Measurements from ENCODE around the gene OXSM.

OXSM gene

DNA sequence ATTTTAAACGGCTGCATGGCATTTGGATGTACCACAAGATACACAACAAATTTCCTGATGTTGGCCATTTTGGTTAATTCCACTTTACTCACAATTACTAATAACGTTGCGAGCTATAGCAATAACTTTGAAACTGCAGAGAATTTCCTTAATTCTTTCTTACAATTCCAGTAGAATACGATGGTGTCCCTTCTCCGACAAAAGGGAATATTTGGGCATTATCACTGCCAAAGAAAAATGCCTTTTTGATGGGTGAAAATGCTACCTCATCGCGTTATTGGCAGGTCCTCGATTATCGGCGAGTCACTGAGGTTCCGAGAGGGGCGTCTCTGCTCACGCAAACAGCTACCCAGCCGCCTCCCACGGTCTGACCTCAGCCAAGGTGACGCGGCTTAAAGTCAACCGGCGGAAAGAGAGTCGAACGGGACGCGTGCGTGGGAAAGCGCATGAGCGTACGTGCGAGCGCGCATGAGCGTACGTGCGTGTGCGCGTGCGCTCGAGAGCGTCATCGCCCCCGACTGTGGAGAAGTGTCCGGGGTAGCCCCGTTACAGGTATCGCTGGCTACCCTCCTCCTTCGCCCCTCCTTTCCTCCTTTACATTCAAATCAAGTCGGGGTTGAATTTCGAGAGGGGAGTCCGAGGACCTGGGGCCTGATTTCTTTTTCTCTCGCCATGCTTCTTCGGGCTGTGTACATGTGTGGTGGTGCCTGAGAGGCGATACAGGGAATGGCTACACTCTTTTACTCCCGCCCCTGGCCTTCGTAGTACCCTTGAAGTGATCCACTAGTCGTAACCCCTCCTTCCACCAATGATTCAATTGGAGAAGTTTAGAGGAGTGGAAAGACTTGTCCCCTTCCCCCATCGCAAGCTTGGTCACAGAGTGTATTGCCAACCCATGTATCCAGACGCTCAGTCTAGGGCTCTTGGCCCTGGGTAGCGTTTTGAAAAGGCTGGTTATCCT lies at the start of gene OXSM:
Gene OXSM, plus strand, starts transcription at position 495 of the 961 bp plus-strand sequence. CDS start 931 bp downstream, outside the sequence.
- peak; percentile 90 to 93 for DNase-seq

DNA sequence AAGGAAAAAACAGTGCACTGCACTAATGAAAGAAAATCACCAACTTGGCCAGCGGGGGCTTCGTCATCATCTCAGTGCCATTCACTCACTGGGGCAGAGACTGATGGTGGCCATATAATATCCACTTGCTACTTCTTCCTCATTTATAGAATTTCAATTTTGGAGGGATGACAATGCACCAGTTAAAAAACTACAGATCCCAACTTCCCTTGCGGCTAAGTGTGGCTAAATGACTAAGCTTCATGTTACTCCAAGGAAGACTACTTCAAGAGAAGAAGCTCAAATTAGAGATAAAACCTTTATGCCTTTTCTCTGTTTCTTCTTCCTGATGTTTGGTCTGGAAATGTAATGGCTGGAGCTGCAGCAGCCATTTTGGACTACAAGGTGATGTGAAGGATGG lies 45.4 kb upstream of the OXSM start:
- no peak for DNase-seq

DNA sequence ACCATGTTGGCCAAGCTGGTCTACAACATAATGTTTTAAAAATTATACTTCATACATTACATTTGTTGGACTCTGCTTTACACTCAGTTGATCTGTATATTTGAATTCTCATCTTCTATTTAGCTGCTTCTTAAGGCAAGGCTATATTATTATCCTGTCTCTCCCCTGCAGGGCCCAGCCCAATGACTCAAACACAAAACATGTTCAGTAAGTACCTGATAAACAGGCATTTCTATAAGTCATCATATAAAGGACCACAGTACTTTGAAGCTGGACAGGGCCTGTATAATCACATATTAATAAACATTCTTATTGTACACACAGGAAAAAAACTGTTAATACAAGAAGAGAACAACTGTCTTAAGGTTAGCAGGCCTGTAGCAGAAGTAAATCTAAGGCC lies 42.9 kb upstream of the OXSM start:
- DNase-seq = no peak

DNA sequence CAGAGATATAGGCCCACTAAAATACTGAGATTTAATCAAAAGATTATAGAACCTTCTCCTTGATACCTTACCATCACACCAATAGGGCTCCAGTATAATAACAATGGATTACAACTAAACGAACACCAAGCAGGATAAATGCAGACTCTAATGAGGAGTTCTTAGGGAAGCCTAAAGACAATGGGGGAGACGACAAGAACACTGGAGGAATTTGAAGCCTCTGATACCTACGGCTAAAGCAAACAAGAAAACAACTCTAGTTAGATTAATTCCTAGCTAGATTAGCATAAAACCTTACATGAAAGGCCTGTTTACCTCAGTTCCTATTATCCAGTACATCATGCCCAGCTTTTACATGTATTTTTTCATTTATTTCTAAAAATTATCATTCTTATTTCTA lies 41.7 kb upstream of the OXSM start:
- DNase-seq = no peak

DNA sequence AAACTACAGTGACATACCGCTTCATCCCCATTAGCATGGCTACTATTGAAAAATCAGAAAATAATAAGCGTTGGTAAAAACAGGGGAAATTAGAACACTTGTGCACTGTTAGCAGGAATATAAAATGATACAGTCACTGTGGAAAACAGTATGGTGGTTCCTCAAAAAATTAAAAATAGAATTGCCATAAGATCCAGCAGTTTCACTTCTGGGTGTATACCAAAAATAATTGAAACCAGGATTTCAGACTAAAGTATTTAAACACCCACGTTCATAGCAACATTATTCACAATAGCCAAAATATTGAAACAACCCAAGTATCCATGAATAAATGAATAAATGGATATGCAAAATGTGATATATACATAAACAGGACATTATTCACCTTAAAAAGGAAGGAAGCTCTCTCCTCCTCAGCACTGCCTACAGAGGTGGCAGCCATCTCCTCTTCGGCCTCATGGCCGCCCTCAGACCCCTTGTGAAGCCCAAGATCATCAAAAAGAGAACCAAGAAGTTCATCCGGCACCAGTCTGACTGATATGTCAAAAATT lies 40.8 kb upstream of the OXSM start:
- DNase-seq = no peak

DNA sequence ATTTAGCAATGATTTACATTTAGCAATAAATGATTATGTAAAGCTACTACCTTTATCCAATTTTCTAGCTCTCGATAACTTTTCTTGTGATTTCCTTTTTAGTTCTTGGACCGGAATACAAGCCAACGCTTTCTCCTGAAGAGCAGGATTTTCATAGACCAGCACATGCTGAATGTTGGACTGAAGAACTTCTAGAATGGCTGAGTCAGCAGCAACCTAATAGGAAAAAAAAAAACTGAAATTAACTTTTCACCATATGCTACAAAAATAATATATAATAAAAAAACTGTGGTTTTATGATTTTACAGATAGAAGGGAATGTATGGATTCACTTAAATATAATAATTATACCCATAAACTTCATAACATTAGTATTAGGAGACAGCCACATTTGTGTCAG lies 38.8 kb upstream of the OXSM start:
- no peak for DNase-seq

DNA sequence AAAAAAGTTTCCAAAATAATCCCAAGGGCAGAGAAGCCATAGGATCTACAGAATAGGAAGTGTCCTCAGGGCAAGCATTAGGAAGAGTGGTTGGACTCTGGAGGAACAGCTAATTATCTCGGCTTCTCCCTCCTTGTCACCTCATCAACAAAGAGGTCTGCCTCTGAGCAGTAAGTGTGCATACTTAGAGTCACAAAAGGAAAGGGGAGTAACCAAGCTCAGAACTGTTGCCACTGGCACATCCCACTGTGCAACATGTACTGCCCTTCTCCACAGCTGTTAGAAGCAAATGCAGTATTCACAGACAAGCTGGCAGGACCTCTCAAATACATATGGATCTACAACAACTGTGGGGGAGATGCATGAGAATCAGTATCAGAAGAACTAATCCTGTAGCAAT lies 38.2 kb upstream of the OXSM start:
- DNase-seq = no peak

DNA sequence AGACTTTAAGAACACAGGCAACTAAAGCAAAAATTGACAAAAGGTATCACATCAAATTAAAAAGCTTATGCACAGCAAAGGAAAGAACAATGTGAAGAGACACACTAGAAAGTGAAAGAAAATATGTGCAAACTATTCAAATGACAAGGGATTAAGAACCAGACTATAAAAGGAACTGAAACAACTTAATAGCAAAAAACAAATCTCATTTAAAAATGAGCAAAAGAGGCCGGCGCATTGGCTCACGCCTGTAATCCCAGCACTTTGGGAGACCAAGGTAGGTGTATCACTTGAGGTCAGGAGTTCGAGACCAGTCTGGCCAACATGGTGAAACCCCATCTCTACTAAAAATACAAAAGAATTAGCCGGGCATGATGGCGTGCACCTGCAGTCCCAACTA lies 21.0 kb upstream of the OXSM start:
- no peak for DNase-seq

DNA sequence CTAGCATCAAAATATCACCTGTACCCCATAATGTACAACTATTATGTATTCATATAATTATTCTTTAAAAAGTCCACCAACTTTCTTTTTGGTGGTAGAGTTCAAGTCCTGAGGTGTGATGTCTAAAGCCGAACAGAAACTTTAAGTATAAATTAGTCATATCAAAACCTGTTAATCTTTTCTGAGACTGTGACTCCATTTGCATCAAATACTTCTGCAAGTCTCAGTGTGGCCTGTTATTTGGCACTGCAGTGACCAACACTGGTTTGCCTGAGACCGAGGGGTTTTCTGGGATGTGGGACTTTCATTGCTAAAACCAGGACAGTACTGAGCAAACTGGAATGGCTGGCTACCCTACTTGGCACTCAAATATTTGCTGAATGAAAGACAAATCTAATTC lies 14.0 kb upstream of the OXSM start:
- no peak for DNase-seq

DNA sequence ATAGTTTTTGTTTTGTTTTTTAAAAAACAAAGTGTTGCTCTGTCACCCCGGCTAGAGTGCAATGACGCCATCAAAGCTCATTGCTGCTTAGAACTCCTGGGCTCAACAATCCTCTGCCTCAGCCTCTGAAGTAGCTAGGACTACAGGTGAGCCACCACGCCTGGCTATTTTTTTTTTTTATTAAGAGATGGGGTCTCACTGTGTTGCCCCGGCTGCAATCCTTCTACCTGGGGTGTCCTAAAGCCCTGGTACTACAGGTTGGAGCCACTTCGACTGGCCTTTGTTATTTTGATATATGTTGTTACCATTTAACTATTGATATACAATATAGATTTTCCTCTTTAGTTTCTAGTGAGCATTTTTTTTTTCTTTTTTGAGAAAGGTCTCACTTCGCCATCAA lies 9.3 kb upstream of the OXSM start:
- no peak for DNase-seq

DNA sequence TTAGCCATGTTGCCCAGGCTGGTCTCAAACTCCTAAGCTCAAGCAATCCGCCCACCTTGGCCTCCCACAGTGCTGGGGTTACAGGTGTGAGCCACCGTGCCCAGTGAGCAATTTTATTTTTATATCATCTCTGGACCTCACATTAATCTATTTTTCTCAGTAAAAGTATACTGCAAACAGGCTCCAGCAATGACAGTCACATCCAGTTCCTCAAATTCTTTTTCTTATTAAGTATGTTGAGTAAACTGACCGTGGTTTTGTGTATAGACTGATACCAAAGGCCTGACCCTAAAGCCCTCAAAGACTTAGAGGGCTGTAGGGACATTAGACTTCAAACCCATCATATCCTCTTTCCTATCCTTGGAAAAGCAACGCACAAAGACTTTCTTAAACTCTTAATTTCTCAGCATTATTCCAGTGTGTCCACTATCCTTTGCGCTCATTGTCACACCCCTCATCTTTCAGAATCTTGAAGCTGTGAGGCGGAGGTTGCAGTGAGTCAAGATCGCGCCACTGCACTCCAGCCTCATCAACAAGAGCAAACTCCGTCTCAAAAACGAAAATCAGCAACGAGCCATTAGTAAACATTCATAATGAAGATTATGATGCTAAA lies 8.6 kb upstream of the OXSM start:
- no peak for DNase-seq

DNA sequence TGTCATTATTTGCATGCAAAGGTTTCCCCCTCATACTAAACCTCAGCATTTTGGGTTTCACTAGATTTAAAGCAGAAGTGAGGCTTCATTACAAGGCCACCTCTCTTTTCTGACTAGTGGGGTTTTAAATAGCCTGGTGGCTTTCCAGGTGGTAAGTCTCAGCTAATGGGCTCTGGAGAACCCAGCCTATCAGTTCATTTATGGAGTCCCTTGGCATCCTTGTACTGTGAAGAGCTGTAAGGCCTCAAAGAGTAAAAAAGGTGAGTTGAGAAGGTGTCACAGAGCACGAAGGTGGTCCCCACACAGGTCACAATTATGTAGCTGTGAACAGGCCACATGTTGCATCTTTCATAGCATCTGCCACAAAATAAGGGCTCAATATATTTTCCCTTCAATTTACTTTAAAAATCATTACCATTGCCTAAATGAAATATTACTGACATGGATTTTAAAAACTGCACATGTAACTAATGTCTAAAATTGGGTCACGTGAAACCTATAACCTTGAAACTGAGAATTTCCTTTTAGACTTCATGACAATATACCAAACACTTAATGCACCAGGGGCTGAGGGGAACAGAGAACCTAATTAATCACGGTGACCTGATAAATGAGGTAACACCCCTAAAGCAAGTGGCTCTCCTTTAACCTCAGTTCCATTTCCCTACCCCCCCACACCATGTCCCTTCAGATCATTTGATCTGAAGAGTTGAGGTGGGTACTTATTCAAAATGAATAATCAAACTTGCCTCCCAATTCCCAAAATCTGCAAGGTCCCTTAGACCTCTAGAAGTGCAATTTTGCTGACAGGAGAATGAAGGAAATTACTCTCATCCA lies 7.9 kb upstream of the OXSM start:
- DNase-seq = no peak

DNA sequence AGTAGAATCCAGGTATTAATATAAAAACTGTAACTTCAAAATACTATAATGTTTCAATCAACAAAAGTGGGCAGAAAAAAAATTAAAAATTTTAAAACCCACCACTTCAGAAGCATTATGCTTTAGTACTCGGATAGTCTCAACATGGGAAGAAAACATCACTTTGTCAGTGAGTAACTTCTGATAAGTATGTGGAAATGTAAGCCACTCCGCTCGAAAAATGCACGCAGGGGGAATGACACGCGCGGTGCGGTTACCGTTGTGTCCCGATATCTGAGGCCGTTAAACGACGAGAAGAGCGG lies 7.3 kb upstream of the OXSM start:
- DNase-seq = no peak

DNA sequence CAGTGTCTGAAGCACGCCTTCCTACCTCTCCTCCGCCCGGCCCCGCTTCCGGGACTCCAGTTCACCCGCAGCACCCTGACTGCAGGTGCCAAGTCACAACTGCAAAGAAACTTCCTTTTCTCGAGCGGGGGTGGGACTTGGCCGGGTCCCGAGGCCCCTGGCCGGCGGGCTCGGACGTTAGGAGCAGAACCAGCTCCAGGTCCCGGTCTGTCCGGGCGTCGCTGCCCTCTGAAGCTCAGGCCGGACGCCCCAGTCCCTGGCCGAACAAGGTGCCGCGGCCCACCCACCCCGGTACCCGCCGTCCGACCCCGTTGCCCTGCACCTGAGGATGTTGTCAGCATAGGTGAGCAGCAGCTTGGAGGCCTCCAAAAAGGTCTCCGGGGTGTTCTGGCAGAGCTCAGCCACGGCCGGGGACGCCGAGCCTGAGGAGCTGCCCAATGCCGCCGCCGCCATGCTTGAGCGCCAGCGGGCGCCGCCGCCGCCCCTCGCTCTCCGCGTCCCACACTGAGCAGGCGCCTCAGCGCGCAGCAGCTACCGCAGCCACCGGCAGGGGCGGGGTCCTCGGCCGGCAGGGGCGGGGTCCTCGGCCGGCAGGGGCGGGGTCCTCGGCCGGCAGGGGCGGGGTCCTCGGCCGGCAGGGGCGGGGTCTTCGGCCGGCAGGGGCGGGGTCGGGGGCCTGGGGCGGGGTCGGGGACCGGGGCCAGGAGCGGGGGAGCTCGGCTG lies 6.8 kb upstream of the OXSM start, which contains the start of gene NGLY1:
Gene NGLY1, minus strand, starts transcription at position 506 of the 723 bp plus-strand sequence. Its CDS starts 53 bp downstream, at position 453.
- DNase-seq = peak; percentile 80 to 84

DNA sequence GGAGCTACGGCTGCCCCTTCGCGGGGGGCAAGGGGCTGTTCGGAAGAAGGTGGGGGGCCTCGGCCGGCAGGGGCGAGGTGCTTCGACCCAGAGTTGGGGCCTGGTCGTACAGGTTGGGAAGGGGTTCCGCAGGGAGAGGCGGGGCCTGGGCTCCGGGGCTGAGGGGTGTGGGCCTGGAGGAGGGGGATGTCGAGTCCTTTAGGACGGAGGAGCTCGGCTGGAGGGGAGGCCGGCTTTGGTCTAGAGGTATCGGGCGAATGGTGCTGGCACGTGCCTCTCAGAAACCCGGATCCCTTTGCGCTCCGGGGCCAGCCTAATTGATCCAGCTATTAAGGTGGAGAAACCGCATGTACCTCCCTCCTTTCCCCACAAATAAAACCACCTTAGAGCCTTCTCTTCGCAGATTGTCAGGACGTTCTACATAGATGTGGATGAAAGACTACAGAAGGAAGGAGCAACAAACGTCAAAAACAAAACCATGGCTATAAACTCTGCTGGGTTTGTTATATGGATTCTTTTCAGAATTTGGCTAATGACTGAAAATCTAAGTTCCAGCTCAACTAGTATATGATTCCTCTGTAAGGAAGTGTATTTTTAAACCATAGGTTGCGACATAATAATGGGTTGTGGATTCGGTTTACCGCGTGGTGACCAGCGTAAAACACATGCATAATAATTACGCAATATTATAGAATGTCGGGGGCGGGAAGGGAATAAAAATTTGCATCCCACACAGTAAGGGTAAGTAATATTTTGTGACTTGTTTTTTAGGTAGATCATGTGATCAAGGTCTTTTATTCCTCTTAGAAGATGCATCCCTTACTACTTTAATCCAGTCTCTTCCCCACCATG lies 6.0 kb upstream of the OXSM start:
- DNase-seq = no peak

DNA sequence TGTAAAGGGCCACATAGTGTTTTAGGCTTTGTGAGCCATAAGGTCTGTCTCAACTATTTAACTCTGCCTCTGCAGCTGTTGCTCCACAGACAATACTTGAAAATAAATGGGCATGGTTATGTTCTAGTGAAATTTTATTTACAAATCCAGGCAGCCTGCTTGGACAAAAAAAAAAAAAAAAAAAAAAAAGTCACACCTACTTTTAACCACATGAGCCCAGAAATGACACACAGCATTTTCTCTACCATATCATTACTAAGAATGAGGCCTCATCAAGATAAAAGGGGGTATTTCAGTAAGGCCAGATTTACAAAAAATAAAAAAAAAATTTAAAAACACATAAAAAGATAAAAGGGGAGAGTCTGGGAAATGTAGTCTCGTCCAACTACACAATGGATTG lies 4.9 kb upstream of the OXSM start:
- no peak for DNase-seq

DNA sequence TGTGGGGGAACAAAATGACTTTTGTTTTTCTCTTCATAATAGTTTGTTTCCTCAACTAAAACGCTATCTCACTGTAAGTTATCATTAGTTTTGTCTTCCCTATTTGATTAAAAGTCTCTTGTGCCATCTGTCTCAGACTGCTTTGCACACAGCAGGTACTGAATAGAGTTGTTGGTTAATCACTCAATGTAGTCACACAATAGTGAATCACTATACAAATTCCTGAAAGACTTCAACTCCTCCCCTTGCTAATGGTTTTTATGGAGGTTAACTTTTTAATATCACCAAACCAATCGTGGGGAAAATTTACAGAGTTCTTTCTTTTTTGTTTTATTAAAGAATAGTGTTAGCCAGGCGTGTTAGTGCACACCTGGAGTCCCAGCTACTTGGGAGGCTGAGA lies 4.1 kb upstream of the OXSM start:
- DNase-seq = no peak

DNA sequence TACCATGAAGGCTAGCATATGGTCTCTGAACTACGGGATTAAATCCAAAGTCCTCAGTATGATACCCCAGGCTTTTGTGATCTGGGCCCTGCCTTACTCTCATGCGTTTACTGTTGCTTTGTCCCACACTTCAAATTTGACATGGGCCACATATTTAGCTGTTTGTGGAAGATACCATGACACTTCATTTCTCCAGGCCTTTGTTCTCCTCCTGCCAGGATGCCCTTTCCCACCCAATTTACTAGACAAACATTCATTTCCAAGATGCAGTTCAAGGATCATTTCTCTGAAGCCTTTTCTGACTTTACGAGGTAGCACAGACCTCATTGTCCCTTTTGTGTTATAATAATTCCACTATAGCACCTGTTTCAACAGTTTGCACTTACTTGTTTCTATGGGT lies 2.2 kb upstream of the OXSM start:
- DNase-seq = no peak

DNA sequence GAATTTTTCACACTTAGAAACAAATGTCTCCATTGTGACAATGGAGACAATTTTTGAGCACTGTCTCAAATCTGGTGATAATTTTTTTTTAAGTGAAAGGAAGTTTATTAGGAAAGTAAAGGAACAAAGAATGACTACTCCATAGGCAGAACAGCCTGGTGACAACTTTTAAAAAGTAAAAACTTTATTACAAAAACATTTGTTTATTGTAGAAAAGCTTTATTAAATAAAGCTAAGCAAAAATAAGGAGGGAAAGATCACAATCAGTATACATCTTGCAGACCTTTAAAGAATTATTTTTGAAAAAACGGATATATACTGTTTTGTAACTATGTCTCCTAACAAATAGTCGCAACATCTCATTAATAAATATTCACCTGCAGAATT lies 688 bp upstream of the OXSM start:
- no peak for DNase-seq

DNA sequence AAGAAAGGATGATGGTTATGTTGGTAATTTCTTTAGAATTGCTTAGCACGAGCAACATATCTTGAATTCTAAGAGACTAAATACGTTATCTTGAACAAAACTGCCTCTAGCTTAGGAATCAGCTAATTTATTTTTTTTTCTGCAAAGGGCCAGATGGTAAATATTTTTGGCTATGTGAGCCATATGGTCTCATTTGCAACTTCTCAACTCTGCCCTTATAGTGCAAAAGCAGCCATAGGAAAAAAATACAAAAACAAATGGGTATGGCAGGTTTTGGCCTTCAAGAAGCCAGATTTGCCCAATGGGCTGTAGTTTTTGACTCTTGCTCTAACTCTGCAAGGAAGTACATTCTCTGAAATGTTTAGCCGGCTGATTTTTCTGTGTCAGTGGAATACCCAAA lies 11.9 kb downstream of the OXSM start:
- DNase-seq = no peak

DNA sequence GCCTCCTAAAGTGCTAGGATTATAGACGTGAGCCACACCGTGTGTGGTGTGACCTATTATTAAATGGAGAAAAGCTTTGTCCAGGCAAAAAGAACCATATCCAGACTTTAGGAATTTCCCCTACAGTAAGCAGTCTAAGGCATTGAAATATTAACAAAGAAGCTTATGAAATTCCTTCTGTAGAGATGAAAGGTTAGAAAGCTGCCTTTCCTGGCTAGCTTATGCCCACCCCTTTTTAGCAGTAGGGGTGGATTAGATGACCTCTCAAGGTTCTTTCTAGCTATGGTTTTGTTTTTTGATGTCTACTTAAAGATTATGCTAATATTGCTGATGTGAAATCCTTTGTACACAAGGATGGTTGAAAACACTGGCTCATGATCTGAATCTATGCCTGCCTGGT lies 13.9 kb downstream of the OXSM start:
- DNase-seq = no peak

DNA sequence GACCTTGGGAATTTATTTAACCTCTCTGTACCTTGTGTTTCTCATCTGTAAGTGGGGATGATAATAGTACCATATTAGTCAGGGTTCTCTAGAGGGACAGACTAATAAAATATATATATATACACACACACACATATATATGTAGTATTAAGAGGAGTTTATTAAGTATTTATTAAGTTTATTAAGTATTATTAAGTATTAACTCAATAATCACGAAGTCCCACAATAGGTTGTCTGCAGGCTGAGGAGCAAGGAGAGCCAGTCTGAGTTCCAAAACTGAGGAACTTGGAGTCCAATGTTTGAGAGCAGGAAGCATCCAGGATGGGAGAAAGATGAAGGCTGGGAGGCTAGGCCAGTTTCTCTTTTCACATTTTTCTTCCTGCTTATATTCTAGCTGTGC lies 14.8 kb downstream of the OXSM start:
- DNase-seq = no peak

All from activated CD4-positive, alpha-beta T cell treated with anti-CD3 and anti-CD28 coated beads for 4 hours (primary cell).